ENCODE measurements around the gene SLAMF6. TPM values are rescaled to one million over a fixed set of nuclear protein-coding genes. Genes with fewer than 3 reads are reported as not detected.

SLAMF6 gene
- total RNA-seq, 2 experiments from 2014 or later, result 25.1 to 33.7 TPM

DNA sequence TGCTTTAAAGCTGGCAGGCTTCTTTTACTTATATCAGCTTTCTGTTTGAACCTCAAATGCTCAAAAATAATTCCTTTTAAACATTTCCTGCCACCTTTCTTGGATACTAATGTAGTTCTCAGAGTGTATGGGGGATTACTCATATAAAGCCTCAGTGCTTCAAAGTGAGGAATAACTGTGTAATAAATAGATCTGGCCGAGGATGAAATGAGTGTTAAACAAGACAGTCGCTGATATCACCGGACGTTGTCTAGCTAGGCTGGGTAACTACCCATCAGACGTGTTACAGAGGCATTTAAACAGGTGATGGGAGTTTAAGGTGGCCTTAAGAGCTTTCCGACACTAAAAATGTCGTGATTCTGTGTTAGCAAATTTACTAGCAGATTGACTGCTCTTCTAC is 69.6 kb downstream of the SLAMF6 start:
- ChIA-PET CTCF (interaction anchor here (7.5 kb wide), 1 partner anchor 16 kb away, joined by 32 read pairs; no protein-coding TSS in a partner anchor), POLR2A (interaction anchor here (0.6 kb wide), 1 partner anchor 8 kb away, joined by 4 read pairs; no protein-coding TSS in a partner anchor)
- peaks cover 1% of the 10 kb centered on the region for H3K36me3 Mint-ChIP-seq (ENCODE audit: low read depth)

DNA sequence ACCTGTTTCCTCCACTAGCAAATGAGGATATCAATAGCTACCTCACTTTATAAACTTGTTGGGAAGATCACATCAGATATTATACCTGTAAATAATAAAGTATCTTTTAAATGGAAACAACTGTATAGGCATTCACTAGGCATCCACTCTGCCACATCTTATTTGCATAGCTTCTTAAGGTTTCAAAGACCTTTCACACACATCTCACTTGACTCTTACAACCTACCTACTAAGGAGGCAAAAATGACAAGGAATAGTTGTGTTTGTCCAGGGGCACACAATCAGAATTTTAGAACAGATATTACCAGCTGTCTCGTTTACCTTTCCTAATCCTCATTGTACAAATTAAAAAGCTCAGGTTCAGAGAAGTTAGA is 71.2 kb downstream of the SLAMF6 start:
- Mint-ChIP-seq H3K9me3 (peaks cover 8% of the 10 kb centered on the region), H3K27ac (peak overlapping the region; percentile 51), H3K36me3 (ENCODE audit: low read depth) (peaks cover 1% of the 10 kb centered on the region), H3K4me3 (no peak overlapping the region), H3K27me3 (no peaks in the 10 kb centered on the region), H3K4me1 (peaks cover 57% of the 10 kb centered on the region)
- POLR2A ChIA-PET, result interaction anchor here (1.0 kb wide), 1 partner anchor 68 kb away, joined by 3 read pairs; no protein-coding TSS in a partner anchor
- DNase-seq, result no peak
- CTCF ChIA-PET, result interaction anchor here (0.9 to 1.7 kb wide), 6 partner anchors 11 to 159 kb away, joined by 3 to 6 read pairs (median 3); no protein-coding TSS in a partner anchor

More for the DNA sequence above, 69.6 kb downstream of the SLAMF6 start:
- Mint-ChIP-seq H3K27ac (peak overlapping the region; percentile 83), H3K27me3 (no peaks in the 10 kb centered on the region), H3K4me3 (peak overlapping the region; percentile 23), H3K9me3 (peaks cover 8% of the 10 kb centered on the region), H3K4me1 (peaks cover 46% of the 10 kb centered on the region)
- DNase-seq, result no peak

DNA sequence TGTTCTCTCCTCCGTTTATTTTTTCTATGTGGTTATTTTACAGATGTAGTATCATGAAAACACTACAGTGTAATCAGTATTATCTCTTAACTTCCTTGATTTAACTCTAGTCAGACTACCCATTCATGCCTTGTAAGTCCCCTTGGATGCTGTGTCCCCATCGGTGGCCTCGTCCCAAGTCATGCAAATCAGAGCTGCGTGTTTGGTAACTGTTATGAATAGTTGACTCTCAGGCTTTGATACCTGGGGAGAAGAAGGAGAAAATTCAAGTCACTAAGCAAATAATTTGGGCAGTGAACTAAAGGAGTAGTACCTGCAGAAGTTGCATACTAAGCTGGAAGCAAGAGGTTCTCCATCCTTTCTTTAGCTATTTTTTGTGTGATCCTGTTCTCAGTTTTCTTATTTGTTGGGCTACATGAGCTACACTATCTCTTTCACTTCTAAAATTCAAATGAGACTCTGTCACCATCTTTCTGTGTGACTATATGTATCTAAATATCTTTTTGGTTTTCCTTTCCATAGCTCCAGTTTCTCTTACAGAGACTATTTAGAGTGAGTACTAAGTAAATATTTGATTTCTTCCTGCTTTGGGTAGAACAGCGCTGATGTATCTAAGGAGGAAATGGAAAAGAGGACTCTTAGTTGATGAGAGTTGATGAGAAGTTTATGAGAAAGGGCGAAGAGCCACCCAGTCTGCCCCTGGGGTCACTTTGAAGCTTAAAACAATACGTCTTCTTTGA is 71.8 kb downstream of the SLAMF6 start:
- H3K9me3 Mint-ChIP-seq, result peaks cover 8% of the 10 kb centered on the region
- H3K4me1 Mint-ChIP-seq, result peaks cover 60% of the 10 kb centered on the region
- CTCF ChIA-PET, result interaction anchor here (0.6 to 1.7 kb wide), 7 partner anchors 11 to 307 kb away, joined by 3 to 6 read pairs (median 3); no protein-coding TSS in a partner anchor
- H3K36me3 Mint-ChIP-seq (ENCODE audit: low read depth), result peaks cover 6% of the 10 kb centered on the region
- no peaks in the 10 kb centered on the region for H3K27me3 Mint-ChIP-seq
- POLR2A ChIA-PET, result interaction anchor here (1.0 kb wide), 1 partner anchor 69 kb away, joined by 3 read pairs; no protein-coding TSS in a partner anchor
- peak overlapping the region; percentile 51 for H3K27ac Mint-ChIP-seq
- no peak overlapping the region for H3K4me3 Mint-ChIP-seq
- no peak for DNase-seq

DNA sequence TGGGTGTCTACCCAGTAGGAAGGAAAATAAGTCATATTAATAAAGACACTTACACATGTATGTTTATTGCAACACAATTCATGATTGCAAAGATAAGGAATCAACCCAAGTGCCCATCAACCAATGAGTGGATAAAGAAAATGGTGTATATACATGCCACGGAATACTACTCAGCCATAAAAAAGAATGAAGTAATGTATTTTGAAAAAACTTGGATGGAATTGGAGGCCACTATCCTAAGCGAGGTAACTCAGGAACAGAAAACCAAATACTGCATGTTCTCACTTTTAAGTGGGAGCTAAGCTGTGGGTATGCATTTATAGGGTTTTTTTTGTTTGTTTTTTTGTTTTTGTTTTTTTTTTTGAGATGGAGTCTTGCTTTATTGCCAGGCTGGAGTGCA is 73.6 kb downstream of the SLAMF6 start:
- H3K36me3 Mint-ChIP-seq (ENCODE audit: low read depth), result peaks cover 6% of the 10 kb centered on the region
- H3K4me1 Mint-ChIP-seq, result peaks cover 54% of the 10 kb centered on the region
- H3K27ac Mint-ChIP-seq, result no peak overlapping the region
- H3K27me3 Mint-ChIP-seq, result no peaks in the 10 kb centered on the region
- DNase-seq, result no peak
- H3K4me3 Mint-ChIP-seq, result no peak overlapping the region
- H3K9me3 Mint-ChIP-seq, result peaks cover 8% of the 10 kb centered on the region
- ChIA-PET POLR2A (no interaction called here), CTCF (interaction anchor here (0.7 to 2.0 kb wide), 3 partner anchors 10 to 21 kb away, joined by 3 to 4 read pairs (median 3); no protein-coding TSS in a partner anchor)

GRCh38 chr1:160446945-160447600 is 76.0 kb downstream of the SLAMF6 start:
- peak overlapping the region; percentile 57 for H3K27ac Mint-ChIP-seq
- CTCF ChIA-PET, result interaction anchor here (1.0 to 3.0 kb wide), 4 partner anchors 11 to 97 kb away, joined by 3 to 9 read pairs (median 4); no protein-coding TSS in a partner anchor
- peaks cover 11% of the 10 kb centered on the region for H3K9me3 Mint-ChIP-seq
- H3K4me1 Mint-ChIP-seq, result peaks cover 57% of the 10 kb centered on the region
- H3K4me3 Mint-ChIP-seq, result peak overlapping the region; percentile 26
- POLR2A ChIA-PET, result no interaction called here
- H3K27me3 Mint-ChIP-seq, result no peaks in the 10 kb centered on the region
- no peak for DNase-seq
- H3K36me3 Mint-ChIP-seq (ENCODE audit: low read depth), result peaks cover 7% of the 10 kb centered on the region

- CTCF ChIA-PET, result interaction anchor here (1.1 to 1.9 kb wide), 4 partner anchors 9 to 108 kb away, joined by 3 to 5 read pairs (median 4); no protein-coding TSS in a partner anchor
- H3K27ac Mint-ChIP-seq, result no peak overlapping the region
- POLR2A ChIA-PET, result interaction anchor here (0.7 kb wide), 1 partner anchor 49 kb away, joined by 3 read pairs; no protein-coding TSS in a partner anchor
- no peaks in the 10 kb centered on the region for H3K27me3 Mint-ChIP-seq
- peaks cover 44% of the 10 kb centered on the region for H3K4me1 Mint-ChIP-seq
- no peak for DNase-seq
- H3K36me3 Mint-ChIP-seq (ENCODE audit: low read depth), result peaks cover 16% of the 10 kb centered on the region
- H3K4me3 Mint-ChIP-seq, result no peak overlapping the region
- H3K9me3 Mint-ChIP-seq, result peaks cover 12% of the 10 kb centered on the region
Observed at GRCh38 chr1:160439718-160440117, 83.3 kb downstream of the SLAMF6 start.

- peaks cover 41% of the 10 kb centered on the region for H3K4me1 Mint-ChIP-seq
Observed at GRCh38 chr1:160438935-160439334, 84.1 kb downstream of the SLAMF6 start.

DNA sequence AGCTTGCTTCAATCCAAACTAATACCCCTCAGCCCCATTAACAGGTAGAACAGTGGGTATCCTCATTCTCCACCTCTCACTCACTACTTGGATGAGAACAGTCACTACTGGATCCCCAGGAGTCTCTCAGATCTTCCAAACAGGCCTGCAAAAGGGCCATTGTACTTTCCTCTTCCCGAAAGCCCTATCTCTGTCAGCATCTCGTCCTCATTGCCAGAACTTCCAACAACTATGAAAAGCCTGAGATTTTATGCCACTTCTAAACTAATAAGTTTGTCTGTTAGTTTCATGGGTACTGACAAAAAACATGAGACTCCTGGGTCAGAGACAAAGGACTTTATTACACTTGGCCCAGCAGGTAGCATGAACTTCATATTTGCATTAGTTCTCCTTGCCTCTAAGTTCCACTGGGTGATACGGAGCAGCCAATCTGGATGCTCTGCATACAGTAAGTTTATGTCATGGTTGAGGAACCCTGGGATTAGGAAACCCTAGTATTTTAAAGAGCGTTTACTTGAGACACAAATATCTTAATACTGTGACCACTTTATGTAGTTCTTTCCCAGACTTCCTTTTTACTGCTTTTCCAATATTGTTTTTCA is 84.6 kb downstream of the SLAMF6 start:
- peaks cover 20% of the 10 kb centered on the region for H3K9me3 Mint-ChIP-seq
- peaks cover 37% of the 10 kb centered on the region for H3K4me1 Mint-ChIP-seq
- ChIA-PET POLR2A (interaction anchor here (1.1 kb wide), 1 partner anchor 77 kb away, joined by 3 read pairs; no protein-coding TSS in a partner anchor), CTCF (interaction anchor here (1.8 kb wide), 1 partner anchor 10 kb away, joined by 4 read pairs; no protein-coding TSS in a partner anchor)
- no peak for DNase-seq
- H3K36me3 Mint-ChIP-seq (ENCODE audit: low read depth), result peaks cover 21% of the 10 kb centered on the region
- peak overlapping the region; percentile 67 for H3K4me3 Mint-ChIP-seq
- H3K27ac Mint-ChIP-seq, result peak overlapping the region; percentile 94
- no peaks in the 10 kb centered on the region for H3K27me3 Mint-ChIP-seq

More at GRCh38 chr1:160438935-160439334, 84.1 kb downstream of the SLAMF6 start:
- peaks cover 17% of the 10 kb centered on the region for H3K9me3 Mint-ChIP-seq
- CTCF ChIA-PET, result interaction anchor here (1.1 to 1.8 kb wide), 3 partner anchors 10 to 108 kb away, joined by 3 to 4 read pairs (median 3); no protein-coding TSS in a partner anchor
- H3K36me3 Mint-ChIP-seq (ENCODE audit: low read depth), result peaks cover 22% of the 10 kb centered on the region
- H3K4me3 Mint-ChIP-seq, result no peak overlapping the region
- no peak for DNase-seq
- no peaks in the 10 kb centered on the region for H3K27me3 Mint-ChIP-seq
- peak overlapping the region; percentile 94 for H3K27ac Mint-ChIP-seq
- POLR2A ChIA-PET, result no interaction called here

DNA sequence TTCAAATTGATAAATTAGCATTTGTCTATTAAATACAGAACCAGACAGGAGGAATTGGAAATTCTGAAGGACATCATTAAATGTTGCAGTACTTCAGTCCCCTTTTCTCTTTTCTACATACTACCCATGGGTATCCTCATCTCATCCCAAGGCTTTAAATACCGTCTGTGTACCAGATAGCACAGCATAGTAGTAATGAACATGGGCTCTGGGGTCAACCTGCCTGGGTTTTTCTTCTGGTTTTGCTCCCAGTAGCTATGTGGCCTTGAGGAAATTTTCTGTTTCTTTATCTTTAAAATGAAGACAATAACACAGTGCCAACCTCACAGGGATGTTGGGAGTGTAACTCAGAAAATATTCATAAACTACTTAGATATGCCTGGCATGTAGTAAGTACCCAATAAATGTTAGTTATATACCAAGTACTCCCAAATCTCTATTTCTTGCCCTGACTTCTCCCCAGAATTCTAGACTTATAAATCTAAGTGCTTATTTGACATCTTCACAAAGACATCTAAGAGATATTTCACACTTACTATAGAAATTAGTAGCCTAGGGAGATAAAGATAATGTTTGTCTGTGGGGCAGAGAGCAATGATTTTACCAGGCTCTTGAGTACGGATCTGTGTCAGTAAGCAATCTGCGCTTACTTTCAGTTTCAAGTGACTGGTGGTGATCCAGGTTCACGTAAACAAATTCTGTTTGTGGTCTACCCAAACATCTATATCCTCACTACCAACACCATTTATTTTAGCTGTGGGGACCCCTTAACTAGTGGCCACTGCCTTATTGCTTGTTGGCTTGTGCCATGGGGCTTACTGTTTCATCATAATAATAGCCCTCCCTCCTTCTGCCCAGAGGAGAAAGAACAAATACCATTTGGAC is 85.4 kb downstream of the SLAMF6 start:
- Mint-ChIP-seq H3K9me3 (peaks cover 20% of the 10 kb centered on the region), H3K27ac (peak overlapping the region; percentile 94)
- POLR2A ChIA-PET, result interaction anchor here (1.1 kb wide), 1 partner anchor 78 kb away, joined by 3 read pairs; no protein-coding TSS in a partner anchor

DNA sequence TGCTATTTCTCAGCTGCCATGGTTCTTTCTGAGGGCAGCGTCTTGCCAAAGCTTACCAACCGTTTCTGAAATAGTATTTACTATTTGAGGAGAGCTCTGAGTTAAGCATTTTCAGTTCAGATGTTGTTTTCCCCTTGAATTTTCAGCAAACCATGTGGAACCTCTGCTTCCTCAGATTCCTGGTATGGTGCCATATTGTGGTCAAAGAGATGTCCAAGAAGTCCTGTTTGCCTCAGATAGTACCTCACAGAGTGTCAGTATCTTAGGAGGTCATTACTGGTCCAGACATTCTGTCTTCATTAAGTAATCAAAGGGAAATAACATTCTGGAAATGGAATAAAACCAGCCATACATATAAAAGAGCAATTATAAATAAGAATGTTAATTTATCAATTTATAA is 86.1 kb downstream of the SLAMF6 start:
- peaks cover 44% of the 10 kb centered on the region for H3K4me1 Mint-ChIP-seq
- H3K27me3 Mint-ChIP-seq, result no peaks in the 10 kb centered on the region
- ChIA-PET POLR2A (no interaction called here), CTCF (interaction anchor here (0.7 kb wide), 2 partner anchors 8 kb away, joined by 3 to 5 read pairs; no protein-coding TSS in a partner anchor)
- peak overlapping the region; percentile 94 for H3K27ac Mint-ChIP-seq
- H3K4me3 Mint-ChIP-seq, result no peak overlapping the region
- peaks cover 21% of the 10 kb centered on the region for H3K36me3 Mint-ChIP-seq (ENCODE audit: low read depth)
- peaks cover 20% of the 10 kb centered on the region for H3K9me3 Mint-ChIP-seq
- no peak for DNase-seq

More for the DNA sequence above, 85.4 kb downstream of the SLAMF6 start:
- CTCF ChIA-PET, result no interaction called here
- DNase-seq, result peak; percentile 56
- peak overlapping the region; percentile 67 for H3K4me3 Mint-ChIP-seq
- no peaks in the 10 kb centered on the region for H3K27me3 Mint-ChIP-seq
- peaks cover 38% of the 10 kb centered on the region for H3K4me1 Mint-ChIP-seq
- peaks cover 21% of the 10 kb centered on the region for H3K36me3 Mint-ChIP-seq (ENCODE audit: low read depth)

All from activated CD4-positive, alpha-beta T cell treated with anti-CD3 and anti-CD28 coated beads, Interleukin-2, amount 10 ng/mL, durations not matched to agents 7 days and 5 days (primary cell).